ENCODE data around the gene RET. TPM values are rescaled to one million over a fixed set of nuclear protein-coding genes. Genes with fewer than 3 reads are reported as not detected.

RET gene
- total RNA-seq, 4 donors from 2014 or later = 0.51 to 1.2 (median 0.62) TPM

DNA sequence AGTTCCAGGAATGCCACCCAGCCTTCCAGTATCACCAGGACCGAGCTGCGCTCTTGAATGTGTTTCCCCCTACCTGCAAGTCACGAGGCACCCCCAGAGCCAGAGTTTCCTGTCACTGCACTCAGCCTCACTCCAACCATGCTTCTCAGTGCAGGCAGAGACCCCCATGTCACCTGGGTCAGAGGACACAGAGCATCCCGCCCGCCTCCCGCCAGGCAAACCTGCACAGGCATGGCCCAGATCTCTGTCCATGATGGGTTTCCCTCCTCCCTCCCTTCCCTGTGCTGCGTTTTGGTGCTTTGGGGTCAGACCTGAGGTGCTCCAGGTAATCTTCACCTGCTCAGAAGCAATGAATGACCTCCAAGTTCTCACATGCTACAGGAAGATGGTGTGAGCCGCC lies 3.1 kb upstream of the RET start:
- ATAC-seq (no peak), DNase-seq (no peak)
- in situ Hi-C loops (cut with MboI; ENCODE audit: low sequenced_read_pairs in 4 of 4) = no loop called here
- no peak overlapping the region for H3K27ac ChIP-seq
- peaks cover 5% of the 10 kb centered on the region in 2 donors for H3K4me1 ChIP-seq
- intact Hi-C loops (cut with DNase I; ENCODE audit: low total_unique reads) = no loop called here
- TF ChIP-seq, protein P1, sequence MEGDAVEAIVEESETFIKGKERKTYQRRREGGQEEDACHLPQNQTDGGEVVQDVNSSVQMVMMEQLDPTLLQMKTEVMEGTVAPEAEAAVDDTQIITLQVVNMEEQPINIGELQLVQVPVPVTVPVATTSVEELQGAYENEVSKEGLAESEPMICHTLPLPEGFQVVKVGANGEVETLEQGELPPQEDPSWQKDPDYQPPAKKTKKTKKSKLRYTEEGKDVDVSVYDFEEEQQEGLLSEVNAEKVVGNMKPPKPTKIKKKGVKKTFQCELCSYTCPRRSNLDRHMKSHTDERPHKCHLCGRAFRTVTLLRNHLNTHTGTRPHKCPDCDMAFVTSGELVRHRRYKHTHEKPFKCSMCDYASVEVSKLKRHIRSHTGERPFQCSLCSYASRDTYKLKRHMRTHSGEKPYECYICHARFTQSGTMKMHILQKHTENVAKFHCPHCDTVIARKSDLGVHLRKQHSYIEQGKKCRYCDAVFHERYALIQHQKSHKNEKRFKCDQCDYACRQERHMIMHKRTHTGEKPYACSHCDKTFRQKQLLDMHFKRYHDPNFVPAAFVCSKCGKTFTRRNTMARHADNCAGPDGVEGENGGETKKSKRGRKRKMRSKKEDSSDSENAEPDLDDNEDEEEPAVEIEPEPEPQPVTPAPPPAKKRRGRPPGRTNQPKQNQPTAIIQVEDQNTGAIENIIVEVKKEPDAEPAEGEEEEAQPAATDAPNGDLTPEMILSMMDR (IDR thresholded peaks at IDR 0.05 in 4 of 5, conservative IDR thresholded peaks at IDR 0.05 in 1 of 5) = no peak
- no peak for TF ChIP-seq POLR2A (IDR thresholded peaks at IDR 0.05)
- peaks cover 19 to 32% (median 22%) of the 10 kb centered on the region in 3 donors for H3K27me3 ChIP-seq
- H3K36me3 ChIP-seq = no peaks in the 10 kb centered on the region
- H3K9me3 ChIP-seq = no peaks in the 10 kb centered on the region
- H3K4me3 ChIP-seq = no peak overlapping the region

DNA sequence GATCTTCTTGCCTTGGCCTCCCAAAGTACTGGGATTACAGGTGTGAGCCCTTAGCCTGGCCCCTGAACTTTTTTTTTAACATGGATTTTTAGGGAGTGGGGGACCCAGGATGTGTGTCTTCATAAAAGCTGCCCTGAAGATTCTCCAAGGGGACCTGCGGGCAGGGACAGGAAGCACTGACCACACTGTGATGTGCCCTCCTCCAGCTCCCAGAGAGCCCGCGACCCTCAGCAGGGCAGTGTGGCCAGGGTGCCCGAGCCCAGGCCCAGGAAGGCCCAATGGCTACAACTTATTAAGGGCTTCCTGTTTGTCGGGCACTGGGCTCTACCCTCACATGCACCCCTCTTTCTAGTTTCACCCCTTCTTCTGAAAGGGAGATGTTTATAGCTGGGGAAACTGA lies 2.5 kb upstream of the RET start:
- peaks cover 19 to 38% (median 24%) of the 10 kb centered on the region in 3 donors for H3K27me3 ChIP-seq
- H3K27ac ChIP-seq = no peak overlapping the region
- intact Hi-C loops (cut with DNase I; ENCODE audit: low total_unique reads) = no loop called here
- H3K4me3 ChIP-seq = no peak overlapping the region
- in situ Hi-C loops (cut with MboI; ENCODE audit: low sequenced_read_pairs in 4 of 4) = no loop called here
- no peaks in the 10 kb centered on the region for H3K36me3 ChIP-seq
- no peak for ATAC-seq
- no peak for DNase-seq
- TF ChIP-seq POLR2A (IDR thresholded peaks at IDR 0.05) = no peak
- TF ChIP-seq, protein P1 (IDR thresholded peaks at IDR 0.05 in 4 of 5, conservative IDR thresholded peaks at IDR 0.05 in 1 of 5) = no peak
- H3K4me1 ChIP-seq = peaks cover 5% of the 10 kb centered on the region in 2 donors
- no peaks in the 10 kb centered on the region for H3K9me3 ChIP-seq

DNA sequence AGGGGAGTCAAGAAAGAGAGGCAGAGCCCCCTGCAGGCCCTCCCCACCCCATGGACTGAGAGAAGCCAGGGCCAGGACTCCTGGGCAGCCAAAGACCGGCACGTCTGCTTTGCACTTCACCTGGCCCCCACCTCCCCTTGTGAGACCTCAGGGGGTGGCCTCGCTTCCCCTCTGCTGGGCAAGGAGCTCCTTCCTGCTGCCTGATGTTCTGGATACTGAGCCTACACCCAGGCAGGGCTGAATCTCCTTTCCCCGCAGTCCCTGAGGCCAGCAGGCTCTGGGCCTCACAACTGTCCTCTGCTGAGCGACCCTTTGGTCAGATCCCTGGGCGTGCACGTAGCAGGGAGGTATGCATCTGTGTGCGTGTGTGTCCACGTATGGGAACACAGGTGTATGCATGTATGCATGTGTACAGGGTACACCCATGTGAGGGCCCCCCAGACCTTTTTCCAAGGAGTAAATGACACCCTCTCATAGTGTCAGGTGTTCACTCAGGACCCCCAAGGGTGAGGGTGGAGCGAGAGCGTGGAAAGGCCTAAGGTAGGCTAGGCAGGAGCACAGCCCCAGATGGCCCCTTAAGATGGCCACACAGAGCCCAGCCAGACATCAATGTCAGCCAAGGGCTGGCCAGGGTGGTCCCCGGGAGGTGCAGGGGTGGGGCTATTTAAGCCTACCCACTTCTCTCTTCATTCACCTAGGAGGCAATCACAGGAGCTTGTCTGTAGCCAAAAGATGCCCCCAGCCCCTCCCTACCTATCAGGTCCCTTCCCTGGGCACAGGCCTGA lies 1.9 kb upstream of the RET start:
- H3K4me3 ChIP-seq = no peak overlapping the region
- in situ Hi-C loops (cut with MboI; ENCODE audit: low sequenced_read_pairs in 4 of 4) = no loop called here
- H3K27me3 ChIP-seq = peaks cover 22 to 38% (median 27%) of the 10 kb centered on the region in 3 donors
- no peak for DNase-seq
- H3K36me3 ChIP-seq = no peaks in the 10 kb centered on the region
- ATAC-seq = no peak
- TF ChIP-seq POLR2A (IDR thresholded peaks at IDR 0.05) = no peak
- TF ChIP-seq, protein P1 (IDR thresholded peaks at IDR 0.05 in 4 of 5, conservative IDR thresholded peaks at IDR 0.05 in 1 of 5) = no peak
- no peaks in the 10 kb centered on the region for H3K9me3 ChIP-seq
- H3K27ac ChIP-seq = no peak overlapping the region
- intact Hi-C loops (cut with DNase I; ENCODE audit: low total_unique reads) = no loop called here
- peaks cover 5% of the 10 kb centered on the region in 2 donors for H3K4me1 ChIP-seq

DNA sequence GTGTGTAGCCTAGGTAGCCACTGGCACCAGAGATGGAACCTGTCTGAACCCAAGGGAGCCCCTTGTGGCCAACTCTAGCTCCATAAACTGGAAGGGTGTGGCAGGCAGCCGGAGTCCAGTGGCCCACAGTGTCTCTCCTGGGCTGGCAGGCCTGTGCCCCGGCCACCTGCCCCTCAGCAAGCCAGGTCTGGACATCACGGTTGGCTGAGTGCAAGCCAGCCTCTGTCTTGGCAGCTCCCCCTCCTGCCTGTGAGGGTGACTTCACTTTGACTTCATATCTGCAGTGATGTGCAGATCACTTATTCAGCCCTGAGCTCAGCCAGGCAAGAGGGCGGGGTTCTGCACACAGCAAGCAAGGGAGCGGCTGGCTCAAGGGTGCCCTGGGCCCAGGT lies 1.3 kb upstream of the RET start:
- Histone ChIP-seq H3K9me3 (no peaks in the 10 kb centered on the region), H3K36me3 (no peaks in the 10 kb centered on the region), H3K4me1 (peaks cover 5% of the 10 kb centered on the region in 2 donors), H3K4me3 (no peak overlapping the region), H3K27me3 (peaks cover 27 to 42% (median 27%) of the 10 kb centered on the region in 3 donors), H3K27ac (no peak overlapping the region)
- DNase-seq = no peak
- no peak for TF ChIP-seq POLR2A (IDR thresholded peaks at IDR 0.05)
- TF ChIP-seq, protein P1 (IDR thresholded peaks at IDR 0.05 in 4 of 5, conservative IDR thresholded peaks at IDR 0.05 in 1 of 5) = no peak
- intact Hi-C loops (cut with DNase I; ENCODE audit: low total_unique reads) (no loop called here), in situ Hi-C loops (cut with MboI; ENCODE audit: low sequenced_read_pairs in 4 of 4) (no loop called here)
- ATAC-seq = no peak
